ENCODE measurements around the gene ZNF646. TPM values are rescaled to one million over a fixed set of nuclear protein-coding genes. Genes with fewer than 3 reads are reported as not detected.

Gene ZNF646
- total RNA-seq, 4 donors from 2014 or later, result 10.9 to 16.9 (median 13.6) TPM

GRCh38 chr16:31131841-31132271, 57.6 kb downstream of the ZNF646 start:
- H3K9me3 ChIP-seq, result no peaks in the 10 kb centered on the region
- peaks cover 22% of the 10 kb centered on the region for H3K27me3 ChIP-seq
- H3K4me1 ChIP-seq, result peaks cover 0 to 22% (median 3%) of the 10 kb centered on the region in 3 donors
- H3K27ac ChIP-seq, result no peak overlapping the region
- H3K36me3 ChIP-seq, result peaks cover 0 to 67% of the 10 kb centered on the region in 2 donors
- no peak overlapping the region for H3K4me3 ChIP-seq
- no CpG with 5 or more reads among the region's 5 CpGs for WGBS, 2 donors (ENCODE audit: low coverage in 1 of 2)
- no peak for TF ChIP-seq POLR2A (IDR thresholded peaks at IDR 0.05)
- no peak for TF ChIP-seq CTCF (IDR thresholded peaks at IDR 0.05)
- no peak for TF ChIP-seq POLR2AphosphoS5 (IDR thresholded peaks at IDR 0.05)
- TF ChIP-seq EP300 (IDR thresholded peaks at IDR 0.05), result no peak
- ATAC-seq, result no peak

GRCh38 chr16:31132303-31132979, 58.2 kb downstream of the ZNF646 start:
- H3K27me3 ChIP-seq, result peaks cover 22% of the 10 kb centered on the region
- TF ChIP-seq CTCF (IDR thresholded peaks at IDR 0.05) (no peak), EP300 (IDR thresholded peaks at IDR 0.05) (no peak), POLR2A (IDR thresholded peaks at IDR 0.05) (no peak), POLR2AphosphoS5 (IDR thresholded peaks at IDR 0.05) (no peak)

GRCh38 chr16:31133046-31133501, 58.9 kb downstream of the ZNF646 start:
- H3K4me1 ChIP-seq, result peaks cover 0 to 22% (median 3%) of the 10 kb centered on the region in 3 donors
- H3K27ac ChIP-seq, result no peak overlapping the region
- no peak for ATAC-seq
- H3K27me3 ChIP-seq, result peaks cover 22% of the 10 kb centered on the region
- no CpG with 5 or more reads among the region's 6 CpGs for WGBS, 2 donors (ENCODE audit: low coverage in 1 of 2)
- TF ChIP-seq CTCF (IDR thresholded peaks at IDR 0.05) (no peak), POLR2A (IDR thresholded peaks at IDR 0.05) (no peak), POLR2AphosphoS5 (IDR thresholded peaks at IDR 0.05) (no peak), EP300 (IDR thresholded peaks at IDR 0.05) (no peak)
- no peak overlapping the region for H3K4me3 ChIP-seq
- H3K9me3 ChIP-seq, result no peaks in the 10 kb centered on the region
- H3K36me3 ChIP-seq, result peaks cover 0 to 55% of the 10 kb centered on the region in 2 donors

More at GRCh38 chr16:31132303-31132979, 58.2 kb downstream of the ZNF646 start:
- Histone ChIP-seq H3K9me3 (no peaks in the 10 kb centered on the region), H3K27ac (no peak overlapping the region), H3K4me3 (no peak overlapping the region), H3K4me1 (peaks cover 0 to 22% (median 3%) of the 10 kb centered on the region in 3 donors), H3K36me3 (peaks cover 0 to 61% of the 10 kb centered on the region in 2 donors)
- WGBS, 2 donors (ENCODE audit: low coverage in 1 of 2), result 71 to 77% methylated on average over 1 to 7 of the region's 20 CpGs
- no peak for ATAC-seq

Other genes starting within 250 kb of the ZNF646 start
- gene BCL7C, start 180.3 kb upstream of the ZNF646 start, total RNA-seq, result 10 to 100 TPM; 39.2 to 48.7 (median 42.0) TPM
- 10 to 100 TPM in 1 of 4 donors, 1 to 10 TPM in 3; 5.1 to 14.6 (median 6.2) TPM for gene CTF1, start 177.8 kb upstream of the ZNF646 start, total RNA-seq
- 10 to 100 TPM in 3 of 4 donors, 1 to 10 TPM in 1; 10.0 to 23.5 (median 11.9) TPM for gene FBXL19, start 150.8 kb upstream of the ZNF646 start, total RNA-seq
- gene ORAI3, start 125.4 kb upstream of the ZNF646 start, total RNA-seq, result 10 to 100 TPM; 23.7 to 51.5 (median 40.0) TPM
- 10 to 100 TPM in 2 of 4 donors, 1 to 10 TPM in 2; 5.5 to 12.9 (median 10.1) TPM for gene SETD1A, start 116.7 kb upstream of the ZNF646 start, total RNA-seq
- 10 to 100 TPM; 10.1 to 26.2 (median 16.0) TPM for gene HSD3B7, start 89.2 kb upstream of the ZNF646 start, total RNA-seq
- 1 to 10 TPM in 2 of 4 donors, under 1 TPM in 1, not detected in 1; 0.54 to 3.3 (median 1.9) TPM for gene STX1B, start 63.8 kb upstream of the ZNF646 start, total RNA-seq
- gene STX4, start 40.9 kb upstream of the ZNF646 start, total RNA-seq, result 10 to 100 TPM; 32.2 to 40.6 (median 37.2) TPM
- 10 to 100 TPM in 3 of 4 donors, 1 to 10 TPM in 1; 8.6 to 22.5 (median 12.6) TPM for gene ZNF668, start 182 bp upstream of the ZNF646 start, total RNA-seq
- gene PRSS53, start 14.5 kb downstream of the ZNF646 start, total RNA-seq, result 1 to 10 TPM in 3 of 4 donors, under 1 TPM in 1; 0.25 to 4.4 (median 2.6) TPM
- 100 to 1,000 TPM in 3 of 4 donors, 10 to 100 TPM in 1; 93.6 to 119 (median 107) TPM for gene VKORC1, start 20.4 kb downstream of the ZNF646 start, total RNA-seq
- 10 to 100 TPM; 26.5 to 70.2 (median 39.8) TPM for gene BCKDK, start 34.0 kb downstream of the ZNF646 start, total RNA-seq
- 10 to 100 TPM; 65.6 to 81.4 (median 72.3) TPM for gene KAT8, start 43.2 kb downstream of the ZNF646 start, total RNA-seq
- gene PRSS8, start 61.3 kb downstream of the ZNF646 start, total RNA-seq, result 1 to 10 TPM in 1 of 4 donors, not detected in 3; 4.1 TPM
- gene PRSS36, start 75.6 kb downstream of the ZNF646 start, total RNA-seq, result 10 to 100 TPM in 1 of 4 donors, 1 to 10 TPM in 2, under 1 TPM in 1; 0.17 to 15.3 (median 3.7) TPM
- 10 to 100 TPM; 12.5 to 69.9 (median 40.0) TPM for gene FUS, start 105.7 kb downstream of the ZNF646 start, total RNA-seq
- gene PYCARD, start 128.3 kb downstream of the ZNF646 start, total RNA-seq, result 10 to 100 TPM in 2 of 4 donors, 1 to 10 TPM in 2; 3.9 to 21.8 (median 11.3) TPM
- gene TRIM72, start 139.7 kb downstream of the ZNF646 start, total RNA-seq, result under 1 TPM in 2 of 4 donors, not detected in 2; under 0.01 to 0.08 TPM
- under 1 TPM in 1 of 4 donors, not detected in 3; 0.93 TPM for gene PYDC1, start 142.7 kb downstream of the ZNF646 start, total RNA-seq
- 10 to 100 TPM in 2 of 4 donors, 1 to 10 TPM in 2; 5.4 to 21.4 (median 12.7) TPM for gene ITGAM, start 185.6 kb downstream of the ZNF646 start, total RNA-seq

All from gastroesophageal sphincter (tissue), 4 donors.